Left renal pelvis (tissue), 4 donors: Measurements from ENCODE around the gene RXRB. TPM values are rescaled to one million over a fixed set of nuclear protein-coding genes. Genes with fewer than 3 reads are reported as not detected.
"Not testable (repeated sequence)": the region's sequence is repeated elsewhere in the genome, so short reads cannot be mapped to it uniquely, and the experiment has no call there.

ENCODE experiments used
- DNase-seq, 4 donors: peaks; one replicate each; pipeline ENCODE4 v3.0.0-alpha.2; 2013; ENCODE audit warnings: low read depth in 4 of 4, low spot score in 3 of 4
- polyA plus RNA-seq, 4 donors: library from polyadenylated mRNA; unstranded; fragments of 120-200 nt; gene quantifications; one replicate each; pipeline ENCODE4 v1.2.1, GENCODE V29; 2013; ENCODE audit not compliant: insufficient read length in 4 of 4

RXRB gene
- polyA plus RNA-seq, result 10 to 100 TPM; 47.0 to 66.5 (median 55.5) TPM

DNA sequence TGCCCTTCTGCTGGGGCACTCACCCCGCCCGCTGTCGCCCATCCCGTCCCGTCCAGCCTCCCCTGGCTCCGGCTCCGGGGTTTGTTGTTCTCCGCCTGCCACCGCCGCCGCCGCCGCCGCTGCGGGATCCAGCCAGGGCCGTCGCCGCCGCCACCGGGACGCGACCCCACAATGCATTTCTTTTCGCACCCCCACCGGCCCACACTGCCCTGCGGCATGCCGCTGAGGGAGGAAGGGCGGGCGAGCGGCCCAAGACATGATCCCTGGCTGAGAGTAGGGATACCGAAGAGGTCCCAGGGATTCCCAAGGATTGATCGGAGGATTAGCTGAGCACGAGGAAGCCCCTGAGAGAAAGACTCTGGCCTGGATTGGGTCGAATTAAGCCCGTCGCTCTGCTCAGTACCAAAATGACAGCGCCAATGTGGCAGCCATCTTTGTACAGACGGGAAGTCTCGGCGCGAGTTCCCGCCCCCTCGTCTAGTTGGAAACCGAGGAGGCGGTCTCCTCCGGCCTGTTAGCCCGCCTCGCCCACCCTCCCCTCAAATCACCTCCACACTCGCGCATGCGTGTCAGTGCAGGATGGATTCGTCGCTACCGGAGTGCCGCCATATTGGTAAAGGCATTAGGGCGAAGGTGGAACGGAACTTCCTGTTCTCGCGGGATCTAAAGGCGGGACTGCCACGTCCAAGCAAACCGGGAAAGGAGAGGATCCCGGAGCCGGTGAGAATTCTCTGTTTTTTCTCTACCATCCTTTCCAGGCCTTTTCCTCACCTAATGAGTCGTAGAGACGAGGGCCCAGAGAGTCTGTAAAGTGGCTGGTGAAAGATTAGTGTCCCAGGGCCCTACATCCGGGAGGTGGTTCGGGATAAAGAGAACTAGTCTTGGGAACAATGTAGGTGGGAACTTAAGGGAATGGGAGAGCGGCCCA lies at the start of gene RXRB, which contains the start of gene SLC39A7:
RXRB (minus strand) TSS at position 447 of the 928 bp plus-strand sequence; CDS start at position 258, 189 bp downstream.
SLC39A7 (plus strand) TSS at position 649 of the 928 bp plus-strand sequence. CDS start 379 bp downstream, outside the sequence.
- DNase-seq, result peak; percentile 99 to 100 (median 100)

DNA sequence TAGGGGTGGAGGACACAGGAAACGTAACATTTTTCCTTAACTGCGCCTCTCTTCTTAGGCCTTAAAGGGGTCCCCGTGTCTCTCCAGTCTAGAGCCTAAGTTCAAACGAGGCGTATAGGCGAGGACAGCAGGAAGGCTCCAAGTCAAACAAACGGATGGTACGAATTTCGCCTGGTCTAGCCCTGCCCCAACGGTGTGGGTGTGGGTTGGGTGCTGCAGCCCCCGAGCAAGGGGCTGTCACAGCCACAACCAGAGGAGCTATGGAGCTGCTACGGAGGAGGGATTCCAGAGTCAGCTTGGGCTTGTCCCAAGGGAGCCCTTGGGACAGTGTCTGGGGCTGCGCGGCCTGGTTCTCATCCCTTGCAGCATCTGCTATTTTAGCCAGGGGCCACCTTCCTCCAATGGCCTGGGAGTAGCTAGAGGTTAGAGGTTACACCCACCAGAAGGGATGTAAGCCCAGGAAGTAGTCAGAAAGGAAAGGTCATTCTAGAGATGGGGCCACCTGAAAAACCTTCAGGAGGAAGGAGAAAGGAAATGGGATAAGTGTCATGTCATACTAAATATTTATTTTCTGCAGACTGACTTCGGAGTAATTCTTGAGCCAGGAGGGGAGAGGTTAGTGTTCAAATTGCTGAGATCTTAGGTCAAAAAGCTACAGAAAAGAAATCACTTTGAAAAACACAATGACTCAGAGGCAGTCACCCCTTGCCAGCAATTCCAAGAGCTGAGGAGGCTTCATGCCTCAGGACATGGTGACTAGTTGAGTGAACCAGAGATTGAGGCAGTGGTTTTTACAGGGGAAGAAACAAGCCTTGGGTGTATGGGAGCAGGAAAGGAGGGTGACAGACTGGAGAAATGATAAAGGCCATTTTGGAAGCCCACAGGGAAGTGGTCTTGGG lies 49.5 kb upstream of the RXRB start:
- DNase-seq, result no peak

DNA sequence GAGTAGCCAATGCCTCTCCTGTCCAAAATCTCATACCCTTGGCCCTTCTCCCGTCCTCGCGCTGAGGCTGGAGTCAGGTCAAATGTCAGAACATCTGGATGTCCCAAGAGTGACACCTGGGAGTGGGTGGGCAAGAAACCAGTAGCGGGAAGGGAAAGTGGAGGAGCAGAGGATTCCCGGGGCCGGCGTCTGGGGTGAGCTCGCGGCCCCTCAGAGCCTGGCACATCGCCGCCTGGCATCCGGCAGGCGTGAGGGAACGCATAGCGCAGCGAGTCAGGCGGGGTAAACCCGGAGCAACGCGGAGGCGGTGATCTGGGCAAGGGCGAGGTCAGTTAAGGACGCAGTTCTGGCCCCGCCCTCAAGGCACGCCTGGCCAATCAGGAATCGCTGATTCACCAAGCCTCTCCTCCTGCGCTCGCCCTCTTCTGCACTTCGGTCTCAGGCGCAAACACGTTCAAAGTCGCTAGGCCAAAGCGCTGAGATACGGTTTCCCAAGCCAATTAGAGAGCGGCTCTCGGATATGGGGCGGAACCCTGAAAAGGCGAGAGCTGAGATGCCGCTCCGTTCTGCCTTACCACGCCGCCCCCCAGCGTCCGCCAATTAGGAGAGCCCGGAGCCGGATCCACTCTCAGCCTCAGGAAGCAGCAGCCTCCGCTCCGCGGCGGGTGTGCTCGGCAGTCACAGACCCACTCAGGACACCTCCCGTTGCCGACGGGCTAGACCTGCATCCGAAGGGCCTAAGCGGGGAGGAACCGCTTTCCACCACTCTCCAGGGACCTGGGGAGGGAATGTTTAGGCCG lies 48.7 kb upstream of the RXRB start:
- DNase-seq, result peak; percentile 92 to 97 (median 93)

DNA sequence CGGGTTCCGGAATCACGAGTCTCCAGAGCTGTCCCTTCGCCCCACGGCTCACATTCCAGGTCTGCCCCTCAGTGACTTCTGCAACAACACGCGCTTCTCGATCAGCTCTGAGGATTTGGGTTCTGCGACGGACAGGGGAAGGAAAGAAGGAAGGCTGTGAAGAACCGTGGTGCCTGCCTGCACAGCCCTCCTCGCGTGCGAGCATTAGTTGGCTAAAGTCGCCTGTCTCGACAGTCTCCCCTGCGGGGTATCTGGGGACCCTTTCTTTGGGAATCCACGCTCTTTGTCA lies 48.1 kb upstream of the RXRB start:
- DNase-seq, result no peak

DNA sequence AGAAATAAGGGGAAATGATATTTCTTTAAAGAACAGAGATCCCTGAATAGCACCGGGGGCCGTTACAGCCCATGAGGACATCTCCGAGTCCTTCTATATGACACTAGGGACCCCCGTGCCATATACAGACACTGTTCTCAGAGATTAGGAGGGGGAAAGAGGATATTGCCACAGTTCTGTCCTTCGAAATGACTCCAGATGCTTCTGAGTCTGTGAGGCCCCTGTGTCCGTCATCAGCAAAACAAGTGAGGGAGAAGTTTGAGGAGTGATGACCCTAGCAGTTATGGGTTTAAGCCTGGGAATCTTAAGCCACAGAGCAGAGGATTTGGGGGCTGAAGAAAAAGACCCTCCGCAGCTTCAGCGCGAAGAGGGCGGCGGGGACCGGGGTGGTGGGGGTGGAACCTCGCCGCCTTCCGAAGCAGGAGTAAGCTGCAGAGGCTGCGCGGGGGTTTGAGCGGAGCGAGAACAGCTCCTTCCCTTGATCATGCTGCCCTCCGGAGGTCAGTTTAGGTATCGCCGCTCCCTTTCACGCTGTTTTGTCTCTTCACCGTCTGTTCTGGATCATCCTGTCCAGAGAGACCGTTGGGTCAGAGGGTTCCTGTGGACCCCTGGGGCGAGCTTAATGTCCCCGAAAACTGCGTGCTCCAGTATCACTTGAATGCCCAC lies 47.6 kb upstream of the RXRB start:
- DNase-seq, result peak; percentile 80 to 81 (median 80)

DNA sequence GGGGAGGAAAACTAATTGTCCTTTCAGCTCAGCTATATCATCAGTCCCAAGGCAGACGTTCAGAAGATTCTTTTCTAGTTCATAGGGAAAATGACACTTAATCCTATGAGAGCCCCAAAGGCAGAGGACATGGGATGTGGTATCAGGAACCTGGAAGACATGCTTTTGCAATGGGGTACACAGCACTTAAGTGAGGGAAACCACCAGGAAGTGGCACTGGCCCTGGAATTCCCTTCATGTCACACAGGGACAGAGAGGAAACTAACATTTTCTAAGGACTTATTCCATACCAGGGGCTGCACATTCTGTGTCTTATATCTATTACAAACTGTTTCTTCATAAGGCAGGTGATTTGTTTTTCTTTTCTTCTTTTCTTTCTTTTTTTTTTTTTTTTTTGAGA lies 43.0 kb upstream of the RXRB start:
- no peak for DNase-seq

DNA sequence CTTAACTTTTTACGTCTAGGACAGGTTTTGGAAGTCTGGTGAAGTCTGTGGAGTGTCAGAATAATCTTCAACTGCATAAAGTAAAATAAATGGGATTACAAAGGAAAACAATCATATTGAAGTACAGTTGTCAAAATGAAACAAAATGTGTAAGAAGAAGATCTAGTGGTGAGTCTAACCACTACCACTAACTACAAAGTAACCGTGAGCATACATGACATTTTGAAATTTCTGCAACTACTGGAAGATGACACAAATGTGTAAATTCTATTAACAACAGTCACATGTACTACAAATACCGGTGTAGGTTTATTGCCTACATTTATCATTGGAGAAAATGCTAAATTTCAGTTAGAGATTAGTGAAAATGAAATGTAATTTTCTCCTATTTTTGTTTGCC lies 41.5 kb upstream of the RXRB start:
- no peak for DNase-seq

DNA sequence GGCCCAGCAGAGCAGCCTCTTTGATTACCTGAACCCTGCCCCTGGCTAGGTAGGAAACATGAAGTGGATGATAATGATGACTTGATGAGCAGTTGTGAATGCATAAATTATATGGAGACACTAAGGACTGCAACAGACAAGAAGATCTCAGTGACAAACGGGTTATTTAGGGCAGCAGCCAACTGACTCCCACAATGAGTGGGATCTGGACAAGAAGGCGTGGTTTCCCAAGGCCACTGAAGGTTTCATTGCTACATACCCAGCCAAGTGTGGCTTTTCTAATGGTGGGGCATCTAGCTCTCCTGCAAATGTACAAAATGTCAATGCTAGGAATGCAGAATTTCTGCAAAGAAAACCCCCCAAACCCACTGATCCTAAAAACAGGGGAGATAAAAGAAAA lies 37.3 kb upstream of the RXRB start:
- DNase-seq, result no peak

DNA sequence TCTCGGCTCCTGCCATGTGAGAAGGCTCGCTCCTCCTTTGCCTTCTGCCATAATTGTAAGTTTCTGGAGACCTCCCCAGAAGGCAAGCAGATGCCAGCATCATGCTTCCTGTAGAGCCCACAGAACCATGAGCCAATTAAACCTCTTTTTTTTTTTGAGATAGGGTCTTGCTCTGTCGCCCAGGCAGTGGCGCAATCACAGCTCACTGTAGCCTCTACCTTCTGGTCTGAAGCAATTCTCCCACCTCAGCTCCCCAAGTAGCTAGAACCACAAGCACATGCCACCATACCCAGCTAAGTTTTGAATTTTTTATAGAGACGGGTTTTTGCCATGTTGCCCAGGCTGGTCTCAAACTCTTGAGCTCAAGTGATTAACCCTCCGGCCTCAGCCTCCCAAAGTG lies 36.4 kb upstream of the RXRB start:
- no peak for DNase-seq

DNA sequence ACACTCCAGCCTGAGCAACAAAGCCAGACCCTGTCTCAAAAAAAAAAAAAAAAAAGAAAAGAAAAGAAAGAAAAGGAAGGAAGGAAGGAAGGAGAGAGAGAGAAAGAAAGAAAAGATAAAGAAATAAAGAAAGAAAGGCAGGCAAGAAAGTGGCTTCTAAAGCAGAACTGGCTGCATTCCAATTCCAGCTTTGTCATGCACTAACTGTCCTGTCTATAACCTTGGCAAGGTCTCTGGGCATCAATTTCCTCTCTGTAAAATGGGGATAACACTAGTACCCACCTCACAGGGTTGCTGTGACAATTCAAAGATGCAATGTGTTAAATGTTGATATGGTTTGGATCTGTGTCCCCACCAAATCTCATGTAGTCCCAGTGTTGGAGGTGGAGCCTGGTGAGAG lies 35.9 kb upstream of the RXRB start:
- DNase-seq, result no peak

DNA sequence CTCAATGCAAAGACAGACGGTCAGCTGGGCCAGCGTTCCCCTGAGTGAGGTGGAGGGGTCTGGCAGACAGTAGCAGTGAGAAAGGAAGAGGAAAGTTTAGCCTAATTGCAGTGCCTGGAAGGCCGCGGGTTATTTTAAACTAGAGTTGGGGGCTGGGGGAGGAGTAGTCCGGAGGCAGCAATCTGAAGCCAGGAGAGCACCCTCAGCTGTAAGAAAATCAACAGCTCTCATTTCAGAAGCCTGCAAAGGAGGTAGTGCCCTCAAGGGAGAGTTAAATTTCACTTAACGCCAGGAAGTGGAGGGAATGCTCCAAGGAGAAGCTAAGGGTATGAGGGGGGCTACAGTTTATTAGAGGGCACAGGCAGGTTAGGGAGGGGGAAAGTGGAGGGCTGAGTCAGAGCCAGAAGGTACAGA lies 34.8 kb upstream of the RXRB start:
- peak in 1 of 4 donors; percentile 25 for DNase-seq

DNA sequence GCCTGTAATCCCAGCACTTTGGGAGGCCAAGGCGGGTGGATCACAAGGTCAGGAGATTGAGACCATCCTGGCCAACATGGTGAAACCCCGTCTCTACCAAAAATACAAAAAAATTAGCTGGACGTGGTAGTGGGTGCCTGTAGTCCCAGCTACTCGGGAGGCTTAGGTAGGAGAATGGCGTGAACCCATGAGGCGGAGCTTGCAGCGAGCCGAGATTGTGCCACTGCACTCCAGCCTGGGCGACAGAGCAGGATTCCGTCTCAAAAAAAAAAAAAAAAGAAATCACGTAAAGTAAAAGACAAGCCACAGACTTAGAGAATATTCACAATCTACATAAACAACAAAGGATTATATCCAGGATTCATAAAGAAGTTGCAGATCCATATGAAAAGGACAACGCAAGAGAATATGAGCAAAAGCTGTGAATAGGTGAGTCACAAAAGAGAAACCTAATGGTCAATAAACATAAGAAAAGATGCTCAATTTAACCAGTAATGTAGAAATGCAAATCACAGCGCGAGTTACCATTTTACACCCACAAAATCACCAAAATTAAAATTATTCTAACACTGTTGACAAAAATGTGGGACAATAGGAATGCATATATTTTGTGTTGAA lies 26.1 kb upstream of the RXRB start:
- not testable (repeated sequence) for DNase-seq

DNA sequence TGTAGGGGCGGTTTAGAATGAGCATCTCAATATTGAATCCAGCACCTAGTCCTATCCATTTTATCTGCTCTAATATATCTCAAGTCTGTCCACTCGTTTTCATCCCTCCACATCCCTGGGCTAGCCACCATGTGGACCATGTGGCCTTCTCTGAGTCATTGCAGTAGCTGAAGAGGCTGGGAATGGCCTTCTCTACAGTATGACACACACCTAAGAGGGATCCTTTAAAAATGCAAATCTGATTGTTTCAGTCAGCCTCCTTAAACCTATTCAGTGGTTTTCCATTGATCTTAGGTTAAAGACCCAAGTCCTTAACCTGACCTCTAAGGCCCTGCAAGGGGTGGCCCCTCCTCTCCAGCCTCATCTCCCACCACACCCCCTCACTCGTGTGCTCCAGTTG lies 17.2 kb upstream of the RXRB start:
- no peak for DNase-seq

DNA sequence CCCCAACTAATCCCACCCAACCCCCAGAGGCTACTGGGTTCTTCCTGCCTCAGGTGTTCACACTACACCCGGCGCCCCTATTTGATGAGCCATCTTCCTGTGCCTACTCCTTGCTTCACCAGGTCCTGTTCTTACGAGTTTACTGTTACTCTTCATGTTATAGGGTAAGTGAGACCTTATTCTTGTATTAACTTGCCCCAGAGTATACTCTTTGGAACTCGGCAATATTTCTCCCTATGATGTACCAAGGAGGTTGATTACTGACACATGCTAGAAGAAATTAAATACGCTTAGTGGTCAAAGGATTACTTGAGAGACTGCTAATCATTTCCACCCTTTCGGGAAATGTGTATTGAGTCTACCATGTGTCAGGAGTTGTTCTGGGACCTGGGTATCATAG lies 16.8 kb upstream of the RXRB start:
- no peak for DNase-seq

DNA sequence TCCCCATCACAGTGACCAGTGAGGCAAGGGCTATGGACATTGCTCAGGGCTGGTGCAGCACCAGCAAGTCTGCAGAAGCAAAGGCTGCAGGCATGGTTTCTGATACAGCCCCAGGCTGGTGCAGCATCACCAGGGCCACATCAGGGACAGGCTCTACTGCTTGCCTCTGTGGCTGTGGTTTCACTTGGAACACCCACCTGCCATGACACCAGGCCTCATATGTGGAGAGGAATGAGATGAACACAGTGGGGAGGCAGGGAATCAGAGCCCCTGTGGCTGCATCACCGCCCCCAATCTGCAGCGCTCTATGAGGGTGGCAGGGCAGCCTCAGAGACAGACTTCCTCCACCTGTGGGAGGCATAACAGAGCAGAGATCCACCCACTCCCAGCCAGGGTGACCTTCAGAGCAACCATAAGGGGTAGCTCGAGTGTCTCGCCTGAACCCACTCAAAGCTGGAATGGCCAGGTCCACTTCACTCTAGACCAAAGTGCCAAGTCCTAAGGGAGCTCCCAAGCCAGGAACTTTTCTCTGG lies 15.7 kb upstream of the RXRB start:
- no peak for DNase-seq

DNA sequence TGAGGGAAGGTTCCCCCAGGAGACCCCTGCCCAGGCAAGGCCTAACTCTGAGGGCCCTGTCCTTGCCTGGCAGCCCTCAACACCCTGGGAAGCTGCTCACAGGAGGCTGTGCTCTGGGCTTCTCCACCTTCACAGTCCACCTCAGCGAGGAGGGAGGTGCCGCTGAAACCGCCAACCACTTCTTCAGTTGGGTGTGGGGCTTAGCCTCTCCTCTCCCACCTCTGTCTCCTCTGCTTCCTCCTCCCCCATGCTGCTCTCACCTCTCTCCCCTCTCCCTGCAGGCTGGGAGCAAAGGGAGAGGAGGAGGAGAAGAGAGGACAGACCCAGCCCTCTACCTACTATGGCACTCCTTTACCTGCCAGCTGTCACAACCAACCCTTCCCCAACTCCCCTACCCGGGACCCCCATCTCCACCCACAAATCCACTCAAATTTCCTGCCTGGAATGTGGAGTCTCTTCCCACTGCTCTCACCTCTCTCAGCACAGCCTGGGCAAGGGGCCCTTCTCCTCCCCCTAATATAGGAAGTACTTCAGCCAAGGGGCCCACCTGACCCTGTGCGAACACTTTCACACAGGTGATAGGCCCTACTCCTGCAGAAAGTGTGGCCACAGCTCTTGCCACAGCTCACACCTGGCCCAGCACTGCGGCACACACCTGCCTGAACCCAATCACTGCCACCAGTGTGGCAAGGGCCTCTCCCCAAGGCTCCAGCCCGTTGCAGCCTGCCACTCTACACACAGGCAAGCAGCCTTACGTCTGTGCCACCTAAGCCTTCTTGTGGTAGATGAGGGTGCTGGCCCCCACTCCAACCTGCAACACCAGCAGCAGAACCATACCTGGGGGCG lies 15.0 kb upstream of the RXRB start:
- no peak for DNase-seq

DNA sequence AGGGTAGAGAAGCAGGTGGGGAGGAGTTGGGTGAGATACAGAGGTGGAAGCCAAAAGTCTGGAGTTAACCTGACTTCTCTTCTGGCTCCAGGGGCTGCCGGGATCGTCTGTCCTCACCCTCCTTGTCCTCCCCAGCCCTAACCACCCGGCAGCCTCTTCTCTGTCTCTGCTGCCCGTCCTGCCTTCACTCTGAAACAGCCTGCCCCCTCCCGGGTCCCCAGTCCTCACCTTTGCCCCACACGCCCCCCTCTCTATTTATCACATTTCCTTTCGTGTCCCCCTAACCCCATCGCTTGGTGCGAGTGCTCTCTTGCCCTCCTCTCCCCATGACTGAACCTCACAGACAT lies 13.5 kb upstream of the RXRB start:
- no peak for DNase-seq

DNA sequence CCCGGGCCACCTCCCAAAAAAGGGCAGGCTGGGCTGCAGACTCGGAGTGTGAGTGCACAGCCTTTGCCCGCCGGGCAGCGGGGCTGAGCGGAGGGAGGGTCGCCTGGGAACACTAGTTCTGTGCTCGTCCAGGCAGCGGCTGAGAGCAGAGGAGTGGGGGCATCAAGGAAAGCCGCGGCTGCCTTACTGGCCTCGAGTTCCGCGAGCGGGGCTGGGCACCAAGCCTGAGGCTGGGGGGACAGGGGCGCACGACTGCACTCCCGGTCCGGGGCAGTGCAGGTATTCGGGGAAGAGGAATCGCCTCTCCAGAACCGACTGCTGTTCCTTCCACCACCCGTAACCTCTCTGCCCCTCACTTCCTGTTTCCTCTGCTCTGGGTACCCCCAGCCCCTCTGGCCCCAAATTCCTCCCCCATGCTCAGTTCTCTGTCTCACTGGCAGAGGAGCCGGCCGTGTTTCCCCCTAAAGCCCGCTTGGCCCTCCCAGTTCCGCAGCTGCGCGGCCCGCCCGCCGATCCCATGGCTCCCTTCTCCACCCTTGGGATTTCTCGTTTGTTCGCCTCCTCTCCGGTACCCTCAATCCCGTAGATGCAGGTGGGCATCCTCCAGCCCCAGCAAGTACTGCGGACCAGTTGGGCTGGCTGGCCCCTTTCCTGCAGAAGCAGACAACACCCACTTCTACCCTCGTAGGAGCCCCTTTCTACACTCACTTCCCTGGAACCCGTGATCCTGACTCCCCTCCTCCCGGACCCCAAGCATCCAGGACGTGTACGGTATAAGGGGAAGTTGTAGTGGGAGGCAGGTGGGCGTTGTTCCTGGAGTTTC lies 12.9 kb upstream of the RXRB start:
- no peak for DNase-seq
